ENCODE results near the gene RMRP. TPM values are rescaled to one million over a fixed set of nuclear protein-coding genes. Genes with fewer than 3 reads are reported as not detected.

Gene RMRP
- total and polyA plus RNA-seq, 10 of the 15 experiments (the other 5 are each of a cell fraction or from before 2014, with no cell fraction given) = 12.0 to 42,450 (median 6,418) TPM; not detected in 4

DNA sequence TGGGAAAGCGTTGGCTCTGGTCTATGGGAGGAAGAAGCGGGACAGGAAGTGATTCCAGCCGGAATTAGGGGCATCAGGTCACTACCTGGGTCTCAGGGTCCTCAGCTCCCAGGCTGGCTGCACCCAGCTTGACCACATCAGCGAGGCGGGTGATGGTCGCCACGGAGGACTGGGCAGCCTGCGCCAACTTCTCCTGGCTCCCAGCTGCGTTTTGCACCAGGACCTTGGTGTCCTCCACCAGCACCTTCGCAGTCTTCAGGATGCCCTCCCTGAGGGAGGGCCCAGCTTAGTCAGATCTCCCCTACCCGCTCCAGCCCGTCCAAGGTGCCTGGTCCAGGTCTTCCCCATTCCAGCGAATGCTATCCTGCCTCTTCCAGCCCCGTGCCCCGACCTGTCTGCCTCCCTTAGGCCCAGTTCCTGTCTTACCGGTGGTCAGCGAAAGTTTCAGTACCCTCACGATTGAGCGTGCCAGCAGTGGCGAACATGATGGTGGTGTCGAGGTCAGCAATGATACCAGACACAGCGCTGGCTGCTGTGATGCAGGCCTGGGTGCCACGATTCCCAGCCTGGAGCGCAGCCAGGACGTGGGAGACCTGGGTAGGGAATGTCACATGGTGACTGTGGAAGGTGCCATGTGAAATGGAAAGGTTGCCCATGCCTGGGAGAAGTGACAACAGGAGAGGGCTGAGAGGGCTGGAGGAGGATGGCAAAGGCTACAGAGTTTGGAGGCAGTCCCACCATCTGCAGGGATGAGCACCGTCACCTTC lies 46.3 kb upstream of the RMRP start:
- no peak for ATAC-seq
- Histone ChIP-seq H3K4me1 (ENCODE audit: control insufficient read depth, insufficient read depth, low read length) (no peaks in the 10 kb centered on the region), H4K20me1 (ENCODE audit: control insufficient read depth, insufficient read depth) (no peaks in the 10 kb centered on the region), H3K4me2 (ENCODE audit: control insufficient read depth, insufficient read depth) (no peak overlapping the region), H3K4me3 (no peak overlapping the region), H3K79me2 (ENCODE audit: control insufficient read depth, insufficient read depth, low read length) (no peaks in the 10 kb centered on the region), H3K9me3 (replicated peaks; ENCODE audit: control insufficient read depth, insufficient read depth, low read length) (no peaks in the 10 kb centered on the region), H2AFZ (ENCODE audit: control insufficient read depth, low read depth, low read length) (no peak overlapping the region), H3K36me3 (ENCODE audit: control insufficient read depth in 2 of 2, insufficient read depth in 2 of 2, low read length in 1 of 2) (peaks cover 61 to 68% of the 10 kb centered on the region in 2 experiments), H3K27me3 (replicated peaks in 1 of 2; ENCODE audit: control insufficient read depth in 2 of 2, insufficient read depth in 2 of 2, low read length in 1 of 2) (no peaks in the 10 kb centered on the region), H3K9ac (ENCODE audit: control insufficient read depth, insufficient read depth, low read length) (no peak overlapping the region), H3K27ac (ENCODE audit: control insufficient read depth, insufficient read depth) (no peak overlapping the region)
- TF ChIP-seq DPF2 (IDR thresholded peaks at IDR 0.05) (no peak), IRF4 (IDR thresholded peaks at IDR 0.05; ENCODE audit: low read depth, low read length) (no peak), ASH2L (IDR thresholded peaks at IDR 0.05; ENCODE audit: borderline replicate concordance, low read depth) (no peak)
- TF ChIP-seq, protein P1, sequence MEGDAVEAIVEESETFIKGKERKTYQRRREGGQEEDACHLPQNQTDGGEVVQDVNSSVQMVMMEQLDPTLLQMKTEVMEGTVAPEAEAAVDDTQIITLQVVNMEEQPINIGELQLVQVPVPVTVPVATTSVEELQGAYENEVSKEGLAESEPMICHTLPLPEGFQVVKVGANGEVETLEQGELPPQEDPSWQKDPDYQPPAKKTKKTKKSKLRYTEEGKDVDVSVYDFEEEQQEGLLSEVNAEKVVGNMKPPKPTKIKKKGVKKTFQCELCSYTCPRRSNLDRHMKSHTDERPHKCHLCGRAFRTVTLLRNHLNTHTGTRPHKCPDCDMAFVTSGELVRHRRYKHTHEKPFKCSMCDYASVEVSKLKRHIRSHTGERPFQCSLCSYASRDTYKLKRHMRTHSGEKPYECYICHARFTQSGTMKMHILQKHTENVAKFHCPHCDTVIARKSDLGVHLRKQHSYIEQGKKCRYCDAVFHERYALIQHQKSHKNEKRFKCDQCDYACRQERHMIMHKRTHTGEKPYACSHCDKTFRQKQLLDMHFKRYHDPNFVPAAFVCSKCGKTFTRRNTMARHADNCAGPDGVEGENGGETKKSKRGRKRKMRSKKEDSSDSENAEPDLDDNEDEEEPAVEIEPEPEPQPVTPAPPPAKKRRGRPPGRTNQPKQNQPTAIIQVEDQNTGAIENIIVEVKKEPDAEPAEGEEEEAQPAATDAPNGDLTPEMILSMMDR (IDR thresholded peaks at IDR 0.05 in 2 of 3, conservative IDR thresholded peaks at IDR 0.05 in 1 of 3; ENCODE audit: control insufficient read depth in 2 of 3, extremely low read depth in 1 of 3, insufficient read depth in 1 of 3, low read depth in 3 of 3, low read length in 3 of 3) = no peak
- in situ Hi-C loops (cut with MboI) (no loop called here), intact Hi-C loops (cut with micrococcal nuclease; ENCODE audit: unreplicated experiment) (no loop called here)
- ChIA-PET CTCF (interaction anchor here (1.3 kb wide), 1 partner anchor 10 kb away, joined by 3 read pairs; no protein-coding TSS in a partner anchor), RAD21 (ENCODE audit: unreplicated experiment) (no interaction called here), SMC1A (ENCODE audit: uncharacterized antibody, unreplicated experiment) (no interaction called here), POLR2A (no interaction called here)
- DNase-seq (ENCODE audit: low read depth, low spot score) = no peak
- FAIRE-seq = no peak
- BruUV-seq (replicated peaks) = no TSS peak
- WGBS (ENCODE audit: insufficient coverage, insufficient replicate concordance, low lambda C conversion rate, missing lambda C conversion rate) = 97% methylated on average over 25 of the region's 26 CpGs

DNA sequence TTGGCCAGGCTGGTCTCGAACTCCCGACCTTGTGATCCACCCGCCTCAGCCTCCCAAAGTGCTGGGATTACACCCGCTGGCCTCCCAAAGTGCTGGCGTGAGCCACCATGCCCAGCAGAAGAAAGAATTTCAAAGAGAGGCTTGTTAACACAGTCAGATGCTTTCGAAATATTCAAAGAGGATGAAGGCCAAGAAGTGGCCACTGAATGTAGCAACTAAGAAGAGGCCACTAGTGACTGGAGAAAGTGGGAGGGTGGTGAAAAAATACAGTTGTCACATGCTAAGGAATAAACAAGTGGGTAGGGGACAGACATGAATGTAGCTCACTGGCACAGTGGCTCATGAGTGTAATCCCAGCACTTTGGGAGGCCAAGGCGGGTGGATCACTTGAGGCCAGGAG lies 44.9 kb upstream of the RMRP start:
- BruUV-seq (replicated peaks) = no TSS peak
- H3K9ac ChIP-seq (ENCODE audit: control insufficient read depth, insufficient read depth, low read length) = no peak overlapping the region
- no peaks in the 10 kb centered on the region for H3K4me1 ChIP-seq (ENCODE audit: control insufficient read depth, insufficient read depth, low read length)
- DNase-seq (ENCODE audit: low read depth, low spot score) (no peak), FAIRE-seq (no peak), ATAC-seq (no peak)
- H2AFZ ChIP-seq (ENCODE audit: control insufficient read depth, low read depth, low read length) = no peak overlapping the region
- H3K27me3 ChIP-seq (replicated peaks in 1 of 2; ENCODE audit: control insufficient read depth in 2 of 2, insufficient read depth in 2 of 2, low read length in 1 of 2) = no peaks in the 10 kb centered on the region
- H3K4me2 ChIP-seq (ENCODE audit: control insufficient read depth, insufficient read depth) = no peak overlapping the region
- TF ChIP-seq SUPT20H (IDR thresholded peaks at IDR 0.05; ENCODE audit: borderline replicate concordance, control insufficient read depth, low read depth, low read length) (no peak), GATAD2B (conservative IDR thresholded peaks at IDR 0.05; ENCODE audit: low read depth) (no peak), CHD2 (IDR thresholded peaks at IDR 0.05; ENCODE audit: borderline replicate concordance, low read depth, low read length) (no peak)
- TF ChIP-seq, protein P2, sequence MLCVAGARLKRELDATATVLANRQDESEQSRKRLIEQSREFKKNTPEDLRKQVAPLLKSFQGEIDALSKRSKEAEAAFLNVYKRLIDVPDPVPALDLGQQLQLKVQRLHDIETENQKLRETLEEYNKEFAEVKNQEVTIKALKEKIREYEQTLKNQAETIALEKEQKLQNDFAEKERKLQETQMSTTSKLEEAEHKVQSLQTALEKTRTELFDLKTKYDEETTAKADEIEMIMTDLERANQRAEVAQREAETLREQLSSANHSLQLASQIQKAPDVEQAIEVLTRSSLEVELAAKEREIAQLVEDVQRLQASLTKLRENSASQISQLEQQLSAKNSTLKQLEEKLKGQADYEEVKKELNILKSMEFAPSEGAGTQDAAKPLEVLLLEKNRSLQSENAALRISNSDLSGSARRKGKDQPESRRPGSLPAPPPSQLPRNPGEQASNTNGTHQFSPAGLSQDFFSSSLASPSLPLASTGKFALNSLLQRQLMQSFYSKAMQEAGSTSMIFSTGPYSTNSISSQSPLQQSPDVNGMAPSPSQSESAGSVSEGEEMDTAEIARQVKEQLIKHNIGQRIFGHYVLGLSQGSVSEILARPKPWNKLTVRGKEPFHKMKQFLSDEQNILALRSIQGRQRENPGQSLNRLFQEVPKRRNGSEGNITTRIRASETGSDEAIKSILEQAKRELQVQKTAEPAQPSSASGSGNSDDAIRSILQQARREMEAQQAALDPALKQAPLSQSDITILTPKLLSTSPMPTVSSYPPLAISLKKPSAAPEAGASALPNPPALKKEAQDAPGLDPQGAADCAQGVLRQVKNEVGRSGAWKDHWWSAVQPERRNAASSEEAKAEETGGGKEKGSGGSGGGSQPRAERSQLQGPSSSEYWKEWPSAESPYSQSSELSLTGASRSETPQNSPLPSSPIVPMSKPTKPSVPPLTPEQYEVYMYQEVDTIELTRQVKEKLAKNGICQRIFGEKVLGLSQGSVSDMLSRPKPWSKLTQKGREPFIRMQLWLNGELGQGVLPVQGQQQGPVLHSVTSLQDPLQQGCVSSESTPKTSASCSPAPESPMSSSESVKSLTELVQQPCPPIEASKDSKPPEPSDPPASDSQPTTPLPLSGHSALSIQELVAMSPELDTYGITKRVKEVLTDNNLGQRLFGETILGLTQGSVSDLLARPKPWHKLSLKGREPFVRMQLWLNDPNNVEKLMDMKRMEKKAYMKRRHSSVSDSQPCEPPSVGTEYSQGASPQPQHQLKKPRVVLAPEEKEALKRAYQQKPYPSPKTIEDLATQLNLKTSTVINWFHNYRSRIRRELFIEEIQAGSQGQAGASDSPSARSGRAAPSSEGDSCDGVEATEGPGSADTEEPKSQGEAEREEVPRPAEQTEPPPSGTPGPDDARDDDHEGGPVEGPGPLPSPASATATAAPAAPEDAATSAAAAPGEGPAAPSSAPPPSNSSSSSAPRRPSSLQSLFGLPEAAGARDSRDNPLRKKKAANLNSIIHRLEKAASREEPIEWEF (IDR thresholded peaks at IDR 0.05; ENCODE audit: insufficient replicate concordance, low read depth, low read length) = no peak
- POLR2A ChIA-PET = no interaction called here
- CTCF ChIA-PET = interaction anchor here (0.6 to 1.3 kb wide), 2 partner anchors 8 to 70 kb away, joined by 3 read pairs; no protein-coding TSS in a partner anchor
- no peaks in the 10 kb centered on the region for H4K20me1 ChIP-seq (ENCODE audit: control insufficient read depth, insufficient read depth)
- intact Hi-C loops (cut with micrococcal nuclease; ENCODE audit: unreplicated experiment) (no loop called here), in situ Hi-C loops (cut with MboI) (no loop called here)
- RAD21 ChIA-PET (ENCODE audit: unreplicated experiment) = no interaction called here
- no peaks in the 10 kb centered on the region for H3K9me3 ChIP-seq (replicated peaks; ENCODE audit: control insufficient read depth, insufficient read depth, low read length)
- peaks cover 69 to 75% of the 10 kb centered on the region in 2 experiments for H3K36me3 ChIP-seq (ENCODE audit: control insufficient read depth in 2 of 2, insufficient read depth in 2 of 2, low read length in 1 of 2)
- H3K4me3 ChIP-seq = no peak overlapping the region
- H3K79me2 ChIP-seq (ENCODE audit: control insufficient read depth, insufficient read depth, low read length) = no peaks in the 10 kb centered on the region
- SMC1A ChIA-PET (ENCODE audit: uncharacterized antibody, unreplicated experiment) = no interaction called here
- WGBS (ENCODE audit: insufficient coverage, insufficient replicate concordance, low lambda C conversion rate, missing lambda C conversion rate) = 92% methylated on average over 6 of the region's 7 CpGs
- H3K27ac ChIP-seq (ENCODE audit: control insufficient read depth, insufficient read depth) = no peak overlapping the region
